OCI-LY3 (cell line): ENCODE results near the gene PAQR6.

Experiments used
- H2AFZ ChIP-seq: fragments of 200-600, 300-600 bp; shearing (Covaris generic); 2 replicates; pipeline ENCODE4 v1.6.0; 2014; ENCODE audit warnings: antibody characterized with exemption, low read depth, low read length
- H3K27ac ChIP-seq: fragments of 200-600, 300-600 bp; sonication (generic); 2 replicates; pipeline ENCODE4 v1.5.1; 2014; ENCODE audit warnings: mild to moderate bottlenecking, low read length, moderate library complexity, mixed read lengths
- H3K27me3 ChIP-seq: fragments of 200-600, 300-600 bp; sonication (generic); 2 replicates; pipeline ENCODE4 v1.6.1; 2014; ENCODE audit warnings: low read depth, low read length, mixed read lengths
- H3K36me3 ChIP-seq: fragments of 200-600, 300-600 bp; sonication (generic); replicated peaks from 2 replicates; pipeline ENCODE3; 2014; ENCODE audit warnings: low read depth, low read length, mixed read lengths
- H3K4me1 ChIP-seq: fragments of 300-600, 200-600 bp; sonication (generic); 2 replicates; pipeline ENCODE4 v1.6.1; 2014; ENCODE audit warnings: low read length, mixed read lengths
- H3K4me2 ChIP-seq: fragments of 200-600, 300-600 bp; sonication (generic); 2 replicates; pipeline ENCODE4 v1.6.1; 2014; ENCODE audit warnings: low read length, mixed read lengths
- H3K4me3 ChIP-seq: fragments of 300-600, 200-600 bp; sonication (generic); 2 replicates; pipeline ENCODE4 v1.5.1; 2014; ENCODE audit warnings: antibody characterized with exemption, mild to moderate bottlenecking, low read length, moderate library complexity
- H3K79me2 ChIP-seq: fragments of 300-600, 200-600 bp; shearing (Covaris generic); 2 replicates; pipeline ENCODE4 v1.6.1; 2014; ENCODE audit warnings: mild to moderate bottlenecking, low read length, mixed read lengths
- H3K9ac ChIP-seq: fragments of 300-600, 200-600 bp; shearing (Covaris generic); 2 replicates; pipeline ENCODE4 v1.6.0; 2014; ENCODE audit warnings: mild to moderate bottlenecking, low read length, moderate library complexity
- H3K9me3 ChIP-seq: fragments of 200-600, 300-600 bp; shearing (Covaris generic); 2 replicates; pipeline ENCODE4 v1.6.1; 2014; ENCODE audit warnings: low read length, mixed read lengths; ENCODE audit not compliant: insufficient read depth
- H4K20me1 ChIP-seq: fragments of 200-600, 300-600 bp; sonication (generic); 2 replicates; pipeline ENCODE4 v1.6.1; 2016; ENCODE audit warnings: low read length, mixed read lengths; ENCODE audit not compliant: insufficient read depth
- CTCF ChIP-seq: fragments of 200-600, 300-600 bp; sonication (generic); IDR thresholded peaks from 2 replicates; pipeline ENCODE4 v1.5.1; 2014; ENCODE audit warnings: antibody characterized with exemption, low read length, low read depth
- EZH2phosphoT487 ChIP-seq: fragments of 200-600 bp; shearing (Covaris generic); IDR thresholded peaks from 2 replicates; pipeline ENCODE4 v1.6.1; 2018; ENCODE audit warnings: antibody characterized with exemption, mixed run types, low read depth

Gene PAQR6

GRCh38 chr1:156228501-156228900, 19.4 kb downstream of the PAQR6 start:
- H3K4me1 ChIP-seq = peaks cover 20% of the 10 kb centered on the region
- no peak overlapping the region for H3K9ac ChIP-seq
- H4K20me1 ChIP-seq = peaks cover 9% of the 10 kb centered on the region; the same call in 1 of the 2 replicates
- TF ChIP-seq EZH2phosphoT487 (no peak), CTCF (no peak)
- H3K36me3 ChIP-seq = peaks cover 12% of the 10 kb centered on the region
- no peaks in the 10 kb centered on the region for H3K79me2 ChIP-seq
- H2AFZ ChIP-seq = no peak overlapping the region
- no peaks in the 10 kb centered on the region for H3K9me3 ChIP-seq
- no peaks in the 10 kb centered on the region for H3K27me3 ChIP-seq
- no peak overlapping the region for H3K27ac ChIP-seq
- H3K4me2 ChIP-seq = no peak overlapping the region
- no peak overlapping the region for H3K4me3 ChIP-seq

- Histone ChIP-seq H3K79me2 (no peaks in the 10 kb centered on the region), H3K9me3 (no peaks in the 10 kb centered on the region), H3K4me1 (peaks cover 25% of the 10 kb centered on the region), H2AFZ (no peak overlapping the region), H4K20me1 (peaks cover 8% of the 10 kb centered on the region; the same call in 1 of the 2 replicates), H3K9ac (peak overlapping the region; percentile 9; the same call in 1 of the 2 replicates), H3K4me2 (peak overlapping the region; percentile 36), H3K27me3 (no peaks in the 10 kb centered on the region), H3K27ac (peak overlapping the region; percentile 80), H3K4me3 (peak overlapping the region; percentile 8; the same call in 1 of the 2 replicates), H3K36me3 (peaks cover 21% of the 10 kb centered on the region)
- TF ChIP-seq CTCF (no peak), EZH2phosphoT487 (no peak)
These were observed 21.1 kb downstream of the PAQR6 start for GRCh38 chr1:156226782-156227181.

GRCh38 chr1:156226116-156226538, 21.7 kb downstream of the PAQR6 start:
- no peak overlapping the region for H3K4me3 ChIP-seq
- H3K79me2 ChIP-seq = no peaks in the 10 kb centered on the region
- peak overlapping the region; percentile 36 for H3K4me2 ChIP-seq
- H3K9me3 ChIP-seq = no peaks in the 10 kb centered on the region
- H3K27me3 ChIP-seq = no peaks in the 10 kb centered on the region
- no peak overlapping the region for H3K9ac ChIP-seq
- no peak overlapping the region for H2AFZ ChIP-seq
- peaks cover 27% of the 10 kb centered on the region for H3K36me3 ChIP-seq
- TF ChIP-seq CTCF (no peak), EZH2phosphoT487 (no peak)
- H3K4me1 ChIP-seq = peaks cover 25% of the 10 kb centered on the region
- 0 out of 2 replicates have a peak, but pooled peaks cover 6% of the 10 kb centered on the region for H4K20me1 ChIP-seq
- peak overlapping the region; percentile 80 for H3K27ac ChIP-seq

- Histone ChIP-seq H3K9ac (no peak overlapping the region), H3K9me3 (no peaks in the 10 kb centered on the region), H3K4me1 (peaks cover 25% of the 10 kb centered on the region), H3K27me3 (no peaks in the 10 kb centered on the region), H3K36me3 (peaks cover 29% of the 10 kb centered on the region), H3K79me2 (no peaks in the 10 kb centered on the region), H3K4me3 (no peak overlapping the region), H3K4me2 (peak overlapping the region; percentile 10), H2AFZ (no peak overlapping the region), H3K27ac (peak overlapping the region; percentile 80), H4K20me1 (0 out of 2 replicates have a peak, but pooled peaks cover 6% of the 10 kb centered on the region)
- no peak for TF ChIP-seq CTCF
- no peak for TF ChIP-seq EZH2phosphoT487
These were observed 22.2 kb downstream of the PAQR6 start for GRCh38 chr1:156225677-156226014.
